Activated CD8-positive, alpha-beta memory T cell treated with anti-CD3 and anti-CD28 coated beads for 48 hours (primary cell): ENCODE measurements around the gene PKP4.

Source experiments
- DNase-seq, 3 experiments: peaks; one replicate each; pipeline ENCODE4 v3.0.0-alpha.2; 2020; ENCODE audit warnings: low read depth in 2 of 3, low spot score in 2 of 3

Gene PKP4

GRCh38 chr2:158496986-158497385, 40.2 kb downstream of the PKP4 start:
- no peak for DNase-seq

- no peak for DNase-seq
Measured at GRCh38 chr2:158497486-158497885, 40.7 kb downstream of the PKP4 start.

GRCh38 chr2:158498043-158498748, 41.4 kb downstream of the PKP4 start:
- no peak for DNase-seq

GRCh38 chr2:158498749-158499136, 42.0 kb downstream of the PKP4 start:
- DNase-seq, result no peak

- DNase-seq, result no peak
Measured at GRCh38 chr2:158499383-158499782, 42.6 kb downstream of the PKP4 start.

- DNase-seq, result no peak
Measured at GRCh38 chr2:158500333-158500732, 43.6 kb downstream of the PKP4 start.

- no peak for DNase-seq
Measured at GRCh38 chr2:158501301-158501700, 44.5 kb downstream of the PKP4 start.

GRCh38 chr2:158502974-158503373, 46.2 kb downstream of the PKP4 start:
- no peak for DNase-seq

- DNase-seq, result no peak
Measured at GRCh38 chr2:158504088-158504487, 47.3 kb downstream of the PKP4 start.

- no peak for DNase-seq
Measured at GRCh38 chr2:158505448-158505934, 48.7 kb downstream of the PKP4 start.

- DNase-seq, result no peak
Measured at GRCh38 chr2:158507141-158507540, 50.4 kb downstream of the PKP4 start.

GRCh38 chr2:158507679-158508078, 50.9 kb downstream of the PKP4 start:
- DNase-seq, result no peak

GRCh38 chr2:158509928-158510797, 53.4 kb downstream of the PKP4 start:
- no peak for DNase-seq

GRCh38 chr2:158510887-158511286, 54.1 kb downstream of the PKP4 start:
- DNase-seq, result no peak

- no peak for DNase-seq
Measured at GRCh38 chr2:158511706-158512105, 55.0 kb downstream of the PKP4 start.

- DNase-seq, result no peak
Measured at GRCh38 chr2:158512323-158512722, 55.6 kb downstream of the PKP4 start.

- no peak for DNase-seq
Measured at GRCh38 chr2:158513841-158514240, 57.1 kb downstream of the PKP4 start.

- no peak for DNase-seq
Measured at GRCh38 chr2:158518084-158518483, 61.3 kb downstream of the PKP4 start.

- DNase-seq, result no peak
Measured at GRCh38 chr2:158519481-158519880, 62.7 kb downstream of the PKP4 start.

GRCh38 chr2:158529379-158530259, 72.9 kb downstream of the PKP4 start:
- no peak for DNase-seq

- DNase-seq, result no peak
Measured at GRCh38 chr2:158530829-158531228, 74.1 kb downstream of the PKP4 start.
